HL-60 (cell line): ENCODE data around the gene DDX59.

Source experiments
- CTCF ChIP-seq: IDR thresholded peaks from one replicate; pipeline ENCODE4 v1.5.1; 2011; ENCODE audit warnings: low read length, control low read depth, inconsistent platforms; ENCODE audit not compliant: insufficient read depth
- POLR2AphosphoS5 ChIP-seq: IDR thresholded peaks from 2 replicates; pipeline ENCODE4 v1.6.1; 2012; ENCODE audit warnings: low read depth
- REST ChIP-seq: IDR thresholded peaks from 2 replicates; pipeline ENCODE4 v1.6.1; 2012; ENCODE audit warnings: low read depth; ENCODE audit not compliant: insufficient replicate concordance
- SPI1 ChIP-seq: IDR thresholded peaks from 2 replicates; pipeline ENCODE4 v1.6.1; 2012; ENCODE audit warnings: low read depth, mild to moderate bottlenecking, borderline replicate concordance

- TF ChIP-seq CTCF (no peak), REST (no peak), POLR2AphosphoS5 (no peak), SPI1 (no peak)
These were observed 44.3 kb downstream of the DDX59 start for GRCh38 chr1:200625381-200625824.
